Activated naive CD8-positive, alpha-beta T cell treated with anti-CD3 and anti-CD28 coated beads, Interleukin-2, amount 10 ng/mL, durations not matched to agents 7 days and 5 days (primary cell): Measurements from ENCODE around the gene IFI27. TPM values are rescaled to one million over a fixed set of nuclear protein-coding genes. Genes with fewer than 3 reads are reported as not detected.
"Not testable (repeated sequence)": the region's sequence is repeated elsewhere in the genome, so short reads cannot be mapped to it uniquely, and the experiment has no call there.

Experiments
- ATAC-seq: fragments of 150-1000 bp; cut with Tn5 transposase; one replicate; pipeline ENCODE4 v1.10.0; 2021; ENCODE audit warnings: low read depth, moderate library complexity
- POLR2A ChIA-PET: fragments of 350-600 bp; sonication (Branson Sonifier 250); formaldehyde crosslinking; loops from one replicate; lab custom pipeline; 2021; ENCODE audit warnings: antibody characterized with exemption; lab: Charles Lee
- DNase-seq: peaks from one replicate; pipeline ENCODE4 v3.0.0; 2021
- H3K27ac Mint-ChIP-seq: one replicate; pipeline ENCODE4 v1.8.0; 2022; ENCODE audit warnings: mild to moderate bottlenecking, mixed read lengths
- H3K27me3 Mint-ChIP-seq: one replicate; pipeline ENCODE4 v1.8.0; 2022; ENCODE audit warnings: mild to moderate bottlenecking, moderate library complexity, mixed read lengths
- H3K36me3 Mint-ChIP-seq: one replicate; pipeline ENCODE4 v1.8.0; 2021; ENCODE audit warnings: mild to moderate bottlenecking, mixed read lengths
- H3K4me1 Mint-ChIP-seq: one replicate; pipeline ENCODE4 v1.8.0; 2021; ENCODE audit warnings: mixed read lengths
- H3K4me3 Mint-ChIP-seq: one replicate; pipeline ENCODE4 v1.8.0; 2022; ENCODE audit warnings: mild to moderate bottlenecking, moderate library complexity, mixed read lengths
- H3K9me3 Mint-ChIP-seq: one replicate; pipeline ENCODE4 v1.8.0; 2021; ENCODE audit warnings: mixed read lengths
- total RNA-seq, 2 experiments: library from RNA; stranded (reverse); gene quantifications; one replicate each; pipeline ENCODE4 v1.2.3, GENCODE V29; 2021

IFI27 gene
- total RNA-seq, result 100 to 1,000 TPM; 237 to 274 TPM

DNA sequence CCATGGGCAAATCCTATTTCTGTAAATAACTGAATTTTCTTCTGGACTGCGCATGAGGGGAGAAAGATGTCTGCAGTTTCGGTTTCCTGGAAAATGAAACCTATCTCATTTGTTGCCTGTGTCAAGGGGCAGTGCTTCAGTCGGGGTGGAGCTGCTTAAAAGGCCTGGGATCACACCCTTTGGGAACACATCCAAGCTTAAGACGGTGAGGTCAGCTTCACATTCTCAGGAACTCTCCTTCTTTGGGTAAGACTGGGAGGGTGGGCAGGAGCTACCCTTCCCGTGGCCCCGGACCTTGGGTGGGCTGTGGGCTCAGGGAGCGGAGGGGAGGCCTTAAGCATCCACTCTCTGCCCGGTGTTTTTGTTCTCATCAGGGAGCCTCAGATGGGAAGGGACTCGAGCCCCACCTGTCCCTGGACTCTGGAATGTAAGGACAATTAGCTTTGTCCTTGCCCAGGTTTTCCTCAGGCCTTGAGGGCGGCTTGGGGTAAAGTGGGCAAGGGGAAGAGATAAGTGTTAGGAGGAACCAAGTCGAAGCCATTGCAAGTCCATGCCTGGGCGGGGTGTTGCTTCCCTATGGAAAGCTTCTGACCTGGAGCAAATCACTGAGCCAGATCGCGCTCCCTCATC is at the start of gene IFI27:
Gene IFI27, plus strand, starts transcription at position 185 of the 630 bp plus-strand sequence.
- Mint-ChIP-seq H3K9me3 (peaks cover 2% of the 10 kb centered on the region), H3K36me3 (peaks cover 33% of the 10 kb centered on the region), H3K27ac (peak within 1 kb of the TSS; percentile 92), H3K4me3 (peak within 1 kb of the TSS; percentile 85), H3K4me1 (peaks cover 32% of the 10 kb centered on the region), H3K27me3 (no peaks in the 10 kb centered on the region)
- DNase-seq (no peak), ATAC-seq (peak; percentile 58)
- POLR2A ChIA-PET, result interaction anchor here (1.0 to 2.0 kb wide), 4 partner anchors 13 to 30 kb away, joined by 3 to 11 read pairs (median 6); partner anchors contain the start of genes DDX24, IFI27L1 and IFI27L2

DNA sequence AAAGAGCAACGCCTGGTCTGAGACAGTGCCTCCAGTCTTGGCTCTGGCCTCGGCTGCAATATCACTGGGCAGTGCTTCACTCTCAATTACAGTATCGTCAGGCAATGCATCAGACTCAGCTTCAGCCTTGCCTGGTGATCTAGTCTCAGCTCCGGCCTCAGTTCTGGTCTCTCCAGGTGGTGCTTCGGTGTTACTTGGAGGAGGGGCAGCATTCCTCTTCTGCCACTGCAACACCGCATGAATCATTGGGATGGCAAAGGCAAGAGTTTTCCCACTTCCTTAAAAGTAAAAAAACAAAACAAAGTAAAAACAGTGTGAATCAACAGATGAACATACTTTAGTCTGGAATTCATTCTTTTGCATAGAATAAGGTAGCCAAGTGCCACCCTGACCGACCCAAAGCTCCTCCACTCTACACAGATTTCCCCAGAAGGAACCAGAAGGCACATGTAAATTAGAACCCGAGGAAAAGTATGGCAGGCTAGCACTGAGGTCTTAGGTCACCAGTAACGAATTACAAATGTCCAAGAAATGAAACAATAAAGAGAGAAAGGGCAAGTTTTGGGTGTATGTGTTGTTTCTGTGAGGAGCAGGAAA is 48.1 kb upstream of the IFI27 start:
- peaks cover 31% of the 10 kb centered on the region for H3K4me1 Mint-ChIP-seq
- H3K9me3 Mint-ChIP-seq, result peaks cover 2% of the 10 kb centered on the region
- H3K36me3 Mint-ChIP-seq, result peaks cover 65% of the 10 kb centered on the region
- H3K27ac Mint-ChIP-seq, result no peak overlapping the region
- H3K4me3 Mint-ChIP-seq, result no peak overlapping the region
- ATAC-seq (no peak), DNase-seq (no peak)
- POLR2A ChIA-PET, result interaction anchor here (1.2 kb wide), 1 partner anchor 10 kb away, joined by 3 read pairs; no protein-coding TSS in a partner anchor
- H3K27me3 Mint-ChIP-seq, result no peaks in the 10 kb centered on the region

DNA sequence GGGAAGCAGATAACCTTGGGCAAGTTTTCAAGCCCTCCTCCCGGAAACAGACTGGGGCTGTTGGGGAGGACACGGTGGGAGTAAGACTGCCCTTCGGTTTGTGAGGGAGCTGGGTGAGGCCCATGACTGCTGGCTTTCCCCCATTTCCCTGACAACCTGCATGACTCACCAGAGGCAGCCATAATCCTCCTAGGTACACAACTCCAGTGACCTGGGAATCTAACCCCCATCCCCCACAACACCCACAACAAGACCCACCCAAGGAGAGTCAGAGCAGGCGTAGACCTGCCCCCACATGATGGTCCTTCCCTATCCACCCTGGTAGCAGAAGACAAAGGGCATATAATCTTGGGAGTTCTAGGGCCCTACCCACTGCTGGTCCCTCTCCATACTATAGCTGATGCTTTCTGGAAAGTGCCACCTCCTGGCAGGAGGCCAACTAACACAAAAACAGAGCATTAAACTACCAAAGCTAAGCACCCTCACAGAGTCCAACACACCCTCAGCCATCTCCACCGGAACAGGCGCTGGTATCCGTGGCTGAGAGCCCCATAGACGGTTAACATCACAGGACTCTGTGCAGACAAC is 44.4 kb upstream of the IFI27 start:
- peaks cover 31% of the 10 kb centered on the region for H3K4me1 Mint-ChIP-seq
- H3K27me3 Mint-ChIP-seq, result no peaks in the 10 kb centered on the region
- H3K27ac Mint-ChIP-seq, result no peak overlapping the region
- no peak for DNase-seq
- ATAC-seq, result no peak
- H3K9me3 Mint-ChIP-seq, result peaks cover 21% of the 10 kb centered on the region
- no peak overlapping the region for H3K4me3 Mint-ChIP-seq
- peaks cover 74% of the 10 kb centered on the region for H3K36me3 Mint-ChIP-seq
- POLR2A ChIA-PET, result no interaction called here

DNA sequence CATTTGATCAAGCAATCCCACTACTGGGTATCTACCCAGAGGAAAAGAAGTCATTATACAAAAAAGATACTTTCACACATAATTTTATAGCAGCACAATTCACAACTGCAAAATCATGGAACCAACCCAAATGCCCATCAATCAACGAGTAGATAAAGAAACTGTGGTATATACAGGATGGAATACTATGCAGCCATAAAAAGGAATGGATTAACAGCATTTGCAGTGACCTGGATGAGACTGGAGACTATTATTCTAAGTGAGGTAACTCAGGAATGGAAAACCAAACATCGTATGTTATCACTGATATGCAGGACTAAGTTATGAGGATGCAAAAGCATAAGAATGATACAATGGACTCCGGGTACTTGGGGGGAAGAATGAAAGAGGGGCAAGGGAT is 38.5 kb upstream of the IFI27 start:
- H3K27me3 Mint-ChIP-seq, H3K4me3 Mint-ChIP-seq, POLR2A ChIA-PET, DNase-seq, ATAC-seq, H3K27ac Mint-ChIP-seq: not testable (repeated sequence)
- peaks cover 25% of the 10 kb centered on the region for H3K4me1 Mint-ChIP-seq
- H3K9me3 Mint-ChIP-seq, result peaks cover 41% of the 10 kb centered on the region
- peaks cover 86% of the 10 kb centered on the region for H3K36me3 Mint-ChIP-seq

DNA sequence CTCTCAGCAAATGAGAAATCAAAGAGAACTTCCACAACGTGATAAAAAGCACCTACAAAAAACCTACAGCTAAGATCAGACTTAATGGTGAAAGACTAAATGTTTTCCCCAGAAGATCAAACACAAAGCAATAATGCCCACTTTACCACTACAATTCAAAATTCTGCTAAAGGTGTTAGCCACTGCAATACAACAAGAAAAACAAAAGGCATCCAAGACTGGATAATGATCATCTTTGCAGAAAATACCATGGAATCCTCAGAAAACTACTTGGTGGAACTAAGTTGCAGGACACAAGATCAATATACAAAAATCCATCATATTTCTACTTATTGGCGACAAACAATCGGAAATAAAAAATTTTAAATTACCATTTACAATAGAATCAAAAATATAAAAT is 36.0 kb upstream of the IFI27 start:
- Mint-ChIP-seq H3K4me3 (no peak overlapping the region), H3K9me3 (peaks cover 26% of the 10 kb centered on the region), H3K36me3 (peaks cover 79% of the 10 kb centered on the region), H3K4me1 (peaks cover 32% of the 10 kb centered on the region), H3K27me3 (no peaks in the 10 kb centered on the region), H3K27ac (no peak overlapping the region)
- ATAC-seq (no peak), DNase-seq (no peak)
- POLR2A ChIA-PET, result no interaction called here

DNA sequence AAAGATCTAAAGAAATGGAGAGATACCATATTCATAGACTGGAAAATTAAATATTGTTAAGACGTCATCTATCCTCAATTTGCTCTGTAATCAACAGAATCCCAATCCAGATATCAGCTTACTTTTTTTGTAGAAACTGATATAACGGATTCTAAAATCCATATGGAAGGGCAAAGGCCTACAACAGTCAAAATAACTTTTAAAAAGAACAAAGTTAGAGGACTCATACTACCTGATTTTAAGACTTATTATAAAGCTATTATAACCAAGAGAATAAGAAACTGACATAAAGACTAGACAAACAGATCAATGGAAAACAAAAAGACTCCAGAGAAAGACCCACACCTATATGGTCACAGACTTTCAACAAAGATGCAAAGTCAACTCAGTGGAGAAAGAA is 35.5 kb upstream of the IFI27 start:
- Mint-ChIP-seq H3K4me3 (peak overlapping the region; percentile 29), H3K9me3 (peaks cover 26% of the 10 kb centered on the region), H3K36me3 (peaks cover 78% of the 10 kb centered on the region), H3K27me3 (no peaks in the 10 kb centered on the region), H3K27ac (no peak overlapping the region), H3K4me1 (peaks cover 35% of the 10 kb centered on the region)
- POLR2A ChIA-PET, result no interaction called here
- ATAC-seq (no peak), DNase-seq (no peak)

DNA sequence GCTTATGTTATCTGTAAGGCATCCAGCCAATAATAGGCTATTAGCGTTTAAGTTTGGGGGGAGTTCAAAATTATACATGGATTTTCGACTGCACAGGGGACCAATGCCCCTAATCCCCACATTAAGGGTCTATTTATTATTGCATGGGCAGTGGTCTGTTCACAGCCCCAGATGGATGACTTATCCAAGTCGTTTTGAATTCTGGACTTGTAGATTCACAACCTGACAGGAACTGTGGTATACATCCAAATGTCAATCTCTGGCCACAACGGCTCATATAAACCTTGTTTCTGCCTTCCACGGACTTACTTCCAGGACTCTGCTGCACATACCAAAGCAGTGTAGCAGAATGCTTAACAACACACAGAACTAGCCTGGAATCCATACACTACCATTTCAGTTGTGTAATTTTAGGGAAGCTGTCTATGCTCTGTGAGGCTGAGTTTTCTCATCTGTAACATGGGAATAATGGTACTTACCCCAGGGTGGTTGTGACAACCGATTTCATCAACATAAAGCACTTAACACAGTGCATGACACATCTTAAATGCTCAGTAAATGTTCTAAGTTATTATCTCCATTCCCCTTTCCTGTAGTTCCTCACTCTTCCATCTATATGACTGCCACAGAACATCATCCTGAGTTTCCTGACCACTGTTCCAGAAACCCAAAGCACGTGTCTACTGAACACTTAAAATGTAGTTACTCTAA is 33.3 kb upstream of the IFI27 start:
- Mint-ChIP-seq H3K4me3 (peak overlapping the region; percentile 99), H3K4me1 (peaks cover 40% of the 10 kb centered on the region), H3K9me3 (peaks cover 16% of the 10 kb centered on the region), H3K27me3 (no peaks in the 10 kb centered on the region), H3K36me3 (peaks cover 61% of the 10 kb centered on the region), H3K27ac (peak overlapping the region; percentile 22)
- ATAC-seq (no peak), DNase-seq (no peak)
- POLR2A ChIA-PET, result interaction anchor here (4.3 kb wide), 1 partner anchor 19 kb away, joined by 26 read pairs; no protein-coding TSS in a partner anchor

DNA sequence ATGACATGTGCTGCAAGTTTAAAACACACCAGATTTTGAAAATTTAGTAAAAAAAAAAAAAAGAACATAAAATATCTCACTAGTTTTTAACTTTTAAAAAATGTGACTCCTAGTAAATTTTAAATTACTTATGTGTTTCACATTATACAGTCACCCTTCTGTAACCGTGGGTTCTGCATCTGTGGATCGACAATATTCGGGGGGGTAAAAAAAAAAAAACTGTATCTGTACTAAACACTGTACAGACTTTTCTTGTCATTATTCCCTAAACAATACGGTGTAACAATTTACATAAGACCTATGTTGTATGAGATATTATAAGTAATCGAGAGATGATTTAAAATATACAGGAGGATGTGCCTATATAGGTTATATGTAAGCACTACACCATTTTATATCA is 32.7 kb upstream of the IFI27 start:
- Mint-ChIP-seq H3K4me3 (peak overlapping the region; percentile 99), H3K27ac (no peak overlapping the region), H3K9me3 (peaks cover 14% of the 10 kb centered on the region), H3K36me3 (peaks cover 59% of the 10 kb centered on the region), H3K4me1 (peaks cover 40% of the 10 kb centered on the region), H3K27me3 (no peaks in the 10 kb centered on the region)
- ATAC-seq (no peak), DNase-seq (no peak)
- POLR2A ChIA-PET, result interaction anchor here (4.3 kb wide), 1 partner anchor 20 kb away, joined by 26 read pairs; no protein-coding TSS in a partner anchor

DNA sequence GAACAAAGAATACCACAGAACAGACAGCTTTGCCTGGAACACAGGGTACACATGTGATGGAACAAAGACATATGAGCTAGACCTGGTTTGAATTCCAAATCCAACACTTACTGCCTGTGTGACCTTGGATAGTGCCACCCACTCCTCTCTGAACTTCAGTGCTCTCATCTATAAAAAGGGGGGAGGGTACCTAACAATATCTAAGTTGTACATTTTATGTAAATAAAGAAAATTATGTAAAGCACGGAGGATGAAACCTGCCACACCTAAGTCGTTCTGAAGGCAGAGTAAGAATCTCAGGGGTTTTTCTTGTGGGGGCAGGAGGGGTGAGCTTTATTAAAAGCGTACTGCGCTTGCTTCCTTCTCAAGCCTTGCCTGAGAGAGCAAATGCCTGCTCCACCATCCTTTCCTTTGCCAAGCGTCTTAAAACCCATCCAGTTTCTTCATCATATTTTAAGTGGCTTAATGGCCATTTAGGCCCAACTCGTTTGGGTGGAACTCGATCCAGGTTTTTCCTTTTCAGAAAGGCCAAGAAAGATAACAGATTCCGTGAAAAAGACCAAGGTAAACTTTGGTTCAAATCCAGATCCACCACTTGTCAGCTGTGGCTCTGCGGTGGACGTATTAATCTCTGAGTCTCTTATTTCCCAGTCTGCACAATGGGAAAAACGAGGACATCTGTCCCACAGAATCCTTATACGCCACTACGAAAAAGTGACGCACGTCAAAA is 30.5 kb upstream of the IFI27 start:
- Mint-ChIP-seq H3K9me3 (peaks cover 6% of the 10 kb centered on the region), H3K4me1 (peaks cover 42% of the 10 kb centered on the region), H3K36me3 (peaks cover 53% of the 10 kb centered on the region), H3K27ac (peak overlapping the region; percentile 100), H3K4me3 (peak overlapping the region; percentile 99), H3K27me3 (no peaks in the 10 kb centered on the region)
- POLR2A ChIA-PET, result interaction anchor here (1.3 to 4.3 kb wide), 6 partner anchors 22 to 54 kb away, joined by 4 to 26 read pairs (median 8); partner anchors contain the start of genes IFI27 and OTUB2
- ATAC-seq (no peak), DNase-seq (no peak)

DNA sequence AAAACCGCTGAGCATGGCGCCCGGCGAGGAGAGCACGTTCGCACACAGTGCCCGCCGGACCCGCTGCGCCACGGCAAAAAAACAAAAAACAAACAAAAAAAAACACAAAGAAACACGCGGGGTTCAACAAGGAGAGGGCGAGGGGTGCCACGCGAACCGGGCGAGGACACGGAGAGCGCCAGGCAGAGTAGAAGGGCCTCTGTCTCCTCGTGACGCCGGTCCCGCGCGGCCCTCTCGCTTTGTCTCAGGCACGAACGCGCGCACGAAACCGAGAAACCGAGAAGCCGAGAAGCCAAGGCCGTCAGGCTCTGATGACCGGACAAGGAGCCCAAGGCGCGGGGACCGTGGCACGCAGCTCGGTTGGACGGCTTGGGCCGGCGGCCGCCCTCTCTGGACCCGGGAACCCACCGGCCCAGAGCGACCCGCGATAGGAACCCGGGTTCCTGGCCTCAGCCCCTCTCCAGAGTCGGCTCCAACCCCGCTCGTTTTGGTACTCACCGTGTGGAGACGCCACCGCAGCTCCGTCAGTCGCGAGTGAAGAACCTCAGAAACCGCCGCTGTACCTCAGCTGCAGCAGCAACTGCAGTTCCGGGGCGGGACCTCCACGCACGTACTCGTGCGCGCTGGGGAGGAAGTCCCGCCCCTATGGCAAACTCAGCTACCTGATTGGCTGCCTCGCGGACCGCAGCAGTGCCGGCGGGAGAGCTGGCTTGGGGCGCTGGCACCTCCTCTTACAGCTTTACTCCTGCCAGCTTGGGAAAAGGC is 29.7 kb upstream of the IFI27 start, which contains the start of the genes DDX24 and IFI27L1:
Gene DDX24, minus strand, starts transcription at position 582 of the 765 bp plus-strand sequence. CDS start 1,460 bp downstream, outside the sequence.
Gene IFI27L1, plus strand, starts transcription at position 690 of the 765 bp plus-strand sequence. CDS start 15,628 bp downstream, outside the sequence.
- ATAC-seq, result peak; percentile 92
- POLR2A ChIA-PET, result interaction anchor here (0.9 to 4.3 kb wide), 13 partner anchors 10 to 118 kb away, joined by 3 to 26 read pairs (median 4); partner anchors contain the start of genes IFI27 and OTUB2
- peaks cover 38% of the 10 kb centered on the region for H3K4me1 Mint-ChIP-seq
- DNase-seq, result peak; percentile 96
- H3K9me3 Mint-ChIP-seq, result no peaks in the 10 kb centered on the region
- H3K27me3 Mint-ChIP-seq, result no peaks in the 10 kb centered on the region
- peak within 1 kb of the TSS; percentile 100 for H3K27ac Mint-ChIP-seq
- H3K36me3 Mint-ChIP-seq, result peaks cover 50% of the 10 kb centered on the region
- H3K4me3 Mint-ChIP-seq, result peak within 1 kb of the TSS; percentile 99

DNA sequence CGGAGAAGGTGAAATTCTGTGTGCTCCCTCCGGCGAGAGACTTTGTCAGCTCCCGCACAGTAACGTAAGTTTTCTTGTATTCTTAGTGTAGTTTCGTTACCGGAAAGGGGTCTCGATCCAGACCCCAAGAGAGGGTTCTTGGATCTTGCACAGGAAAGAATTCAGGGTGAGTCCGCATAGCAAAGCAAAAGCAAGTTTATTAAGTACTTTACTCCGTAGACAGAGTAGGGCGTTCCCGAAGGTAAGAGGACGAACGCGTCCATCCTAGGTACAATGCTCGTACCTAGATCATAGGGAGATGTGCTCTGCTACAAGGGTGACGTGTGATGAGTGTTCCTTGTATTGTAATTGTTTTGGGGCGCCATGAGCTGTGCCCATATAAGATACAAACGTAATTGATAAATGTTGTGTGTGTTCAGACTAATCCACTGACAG is 29.1 kb upstream of the IFI27 start:
- Mint-ChIP-seq H3K27ac (peak overlapping the region; percentile 100), H3K27me3 (no peaks in the 10 kb centered on the region), H3K4me1 (peaks cover 38% of the 10 kb centered on the region), H3K4me3 (peak overlapping the region; percentile 99), H3K9me3 (peaks cover 2% of the 10 kb centered on the region), H3K36me3 (peaks cover 50% of the 10 kb centered on the region)
- DNase-seq (no peak), ATAC-seq (peak; percentile 24)
- POLR2A ChIA-PET, result interaction anchor here (0.5 to 4.3 kb wide), 14 partner anchors 10 to 118 kb away, joined by 3 to 26 read pairs (median 4); partner anchors contain the start of genes IFI27 and OTUB2
